Endometrial microvascular endothelial cells (primary cell): Measurements from ENCODE around the gene RNF157. TPM values are rescaled to one million over a fixed set of nuclear protein-coding genes. Genes with fewer than 3 reads are reported as not detected.
"Not testable (repeated sequence)": the region's sequence is repeated elsewhere in the genome, so short reads cannot be mapped to it uniquely, and the experiment has no call there.

ENCODE experiments used
- in situ Hi-C: cut with HindIII; loops from 2 replicates; pipeline ENCODE4 v1.10.0; 2017; ENCODE audit warnings: low sequenced_read_pairs, low pct_unique_long_range_greater_than_20kb; ENCODE audit errors: inconsistent ontology term
- total RNA-seq: library from RNA; depleted of rRNA; stranded (reverse); fragments of >200 nt; gene quantifications from one replicate; pipeline ENCODE4 v1.2.3, GENCODE V29; 2015; ENCODE audit errors: inconsistent ontology term

RNF157 gene
- total RNA-seq, 1 donor from 2014 or later, result not detected

GRCh38 chr17:76239538-76240274 lies 587 bp downstream of the RNF157 start:
- in situ Hi-C loops, result no loop called here

DNA sequence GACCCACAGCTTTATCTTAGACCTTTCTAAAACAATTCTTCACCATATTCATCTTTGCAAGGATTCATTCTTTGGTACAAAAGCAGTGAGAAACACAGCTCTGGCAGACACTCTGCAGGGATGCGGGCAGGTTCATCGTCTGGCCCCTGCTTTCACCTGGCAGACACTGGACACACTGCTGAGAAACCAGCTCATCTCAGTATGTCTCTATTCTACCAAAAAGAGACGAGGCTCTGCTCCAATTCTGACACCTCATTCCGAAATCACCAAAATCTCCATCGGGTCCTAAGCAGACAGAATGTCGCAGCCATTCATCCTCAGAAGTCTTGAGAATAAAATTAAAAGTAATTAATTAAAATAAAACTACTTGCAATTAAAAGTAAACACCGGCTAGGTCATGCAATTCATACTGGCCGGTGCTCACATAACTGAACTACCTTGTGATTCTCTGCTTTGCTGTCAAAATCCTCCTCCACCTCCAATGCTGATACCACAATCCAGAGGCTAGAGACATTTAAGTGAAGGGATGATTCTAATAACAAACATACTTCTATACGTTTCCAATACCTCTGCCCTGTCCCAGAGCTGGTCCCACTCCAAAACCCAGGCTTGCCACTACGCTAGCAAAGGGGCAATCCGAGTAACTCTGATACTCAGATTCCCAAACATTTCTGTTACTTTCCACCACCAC lies 1.3 kb downstream of the RNF157 start:
- in situ Hi-C loops, result no loop called here

DNA sequence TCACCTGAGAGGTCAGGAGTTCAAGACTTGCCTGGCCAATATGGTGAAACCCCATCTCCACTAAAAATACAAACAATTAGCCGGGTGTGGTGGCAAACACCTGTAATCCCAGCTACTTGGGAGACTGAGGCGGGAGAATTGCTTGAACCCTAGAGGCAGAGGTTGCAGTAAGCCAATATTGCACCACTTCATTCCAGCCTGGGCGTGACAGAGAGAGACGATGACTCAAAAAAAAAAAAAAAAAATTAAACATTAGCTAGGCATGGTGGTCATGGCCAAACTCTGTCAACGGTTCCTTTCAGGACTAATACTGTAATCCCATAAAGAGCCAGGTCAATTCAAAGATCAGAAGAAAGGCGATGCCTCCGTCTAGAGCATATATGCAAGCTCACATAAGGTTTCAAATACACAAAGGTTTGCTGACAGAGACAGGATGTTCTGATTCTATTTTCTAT lies 2.4 kb downstream of the RNF157 start:
- in situ Hi-C loops, result no loop called here

- in situ Hi-C loops, result no loop called here
Measured at GRCh38 chr17:76236603-76237002, 3.7 kb downstream of the RNF157 start.

GRCh38 chr17:76235883-76236282 lies 4.4 kb downstream of the RNF157 start:
- in situ Hi-C loops, result no loop called here

GRCh38 chr17:76234354-76234679 lies 6.0 kb downstream of the RNF157 start:
- in situ Hi-C loops, result no loop called here

DNA sequence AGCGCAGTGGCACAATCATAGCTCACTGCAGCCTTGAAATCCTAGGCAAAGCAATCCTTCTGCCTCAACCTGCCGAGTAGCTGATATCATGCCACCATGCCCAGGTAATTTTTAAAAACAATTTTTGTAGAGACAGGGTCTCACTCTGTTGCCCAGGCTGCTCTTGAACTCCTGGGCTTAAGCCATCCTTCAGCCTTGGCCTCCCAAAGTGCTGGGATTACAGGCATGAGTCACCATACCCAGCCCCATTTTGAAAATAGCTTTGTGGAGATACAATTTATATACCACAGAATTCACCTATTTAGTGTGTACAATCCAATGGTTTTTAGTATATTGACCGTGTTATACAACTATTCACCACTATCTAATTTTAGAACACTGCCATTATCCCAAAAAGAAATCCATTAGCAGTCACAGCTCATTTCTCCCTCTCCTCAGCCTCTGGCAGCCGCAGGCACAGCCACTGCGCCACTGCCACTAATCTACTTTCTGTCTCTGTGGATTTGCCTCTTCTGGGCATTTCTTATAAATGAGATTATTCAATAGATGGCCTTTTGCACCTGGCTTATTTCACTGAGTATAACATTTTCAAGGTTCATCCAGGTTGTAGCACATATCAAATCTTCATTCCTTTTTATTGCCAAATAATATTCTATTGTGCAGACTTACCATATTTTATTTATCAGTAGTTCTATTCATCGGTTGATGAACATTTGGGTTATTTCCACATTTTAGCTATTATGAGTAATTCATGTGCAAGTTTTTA lies 6.5 kb downstream of the RNF157 start:
- in situ Hi-C loops, result no loop called here

DNA sequence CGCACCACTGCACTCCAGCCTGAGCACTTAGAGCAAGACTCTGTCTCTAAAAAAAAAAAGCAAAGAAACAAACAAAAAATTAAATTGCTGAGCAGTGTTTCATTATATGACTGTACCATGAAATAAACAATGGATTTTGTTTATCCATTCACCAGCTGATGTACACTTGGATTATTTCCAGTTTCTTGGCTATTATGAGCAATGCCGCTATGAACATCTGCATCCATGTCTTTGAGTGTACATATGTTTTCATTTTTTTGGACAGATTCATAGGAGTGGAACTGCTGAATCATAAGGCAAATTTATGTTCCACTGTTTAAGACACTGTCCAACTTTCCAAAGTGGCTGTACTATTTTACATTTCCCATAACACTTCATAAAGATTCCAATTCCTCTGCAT lies 8.0 kb downstream of the RNF157 start:
- in situ Hi-C loops, result no loop called here

- in situ Hi-C loops, result not testable (repeated sequence)
Measured at GRCh38 chr17:76226749-76227148, 13.5 kb downstream of the RNF157 start.

DNA sequence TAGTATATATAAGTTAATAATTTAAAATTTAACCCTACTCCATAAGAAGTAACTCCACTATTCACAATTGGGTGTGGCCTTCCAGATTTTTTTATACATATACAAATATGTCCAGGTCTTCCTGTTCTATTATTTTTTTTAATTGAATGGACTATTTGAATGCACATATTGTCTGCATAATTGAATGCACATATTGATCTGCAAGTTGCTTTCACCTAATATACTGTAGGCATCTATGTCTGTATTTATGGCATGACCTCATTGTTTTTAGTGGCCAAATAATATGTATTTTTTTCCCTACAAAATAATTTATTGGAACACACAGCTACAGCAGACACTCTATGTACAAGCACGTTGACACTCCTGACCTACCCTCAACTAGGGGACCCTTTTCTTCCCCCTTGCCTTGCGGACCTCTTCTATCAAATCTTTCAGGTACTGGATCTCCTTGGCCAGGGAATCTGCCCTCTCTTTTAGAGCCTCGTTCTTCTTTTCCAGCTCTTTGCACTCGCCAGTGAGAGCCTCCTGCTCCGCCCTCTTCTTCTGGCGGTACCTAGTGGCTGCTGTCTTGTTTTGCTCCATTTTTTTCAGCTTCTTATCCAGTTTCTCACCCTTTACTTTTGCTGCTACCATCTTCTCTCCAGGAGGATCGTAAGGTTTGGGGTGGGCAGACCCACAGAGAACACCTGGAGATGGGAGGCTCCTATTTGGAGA lies 14.8 kb downstream of the RNF157 start:
- in situ Hi-C loops, result not testable (repeated sequence)

DNA sequence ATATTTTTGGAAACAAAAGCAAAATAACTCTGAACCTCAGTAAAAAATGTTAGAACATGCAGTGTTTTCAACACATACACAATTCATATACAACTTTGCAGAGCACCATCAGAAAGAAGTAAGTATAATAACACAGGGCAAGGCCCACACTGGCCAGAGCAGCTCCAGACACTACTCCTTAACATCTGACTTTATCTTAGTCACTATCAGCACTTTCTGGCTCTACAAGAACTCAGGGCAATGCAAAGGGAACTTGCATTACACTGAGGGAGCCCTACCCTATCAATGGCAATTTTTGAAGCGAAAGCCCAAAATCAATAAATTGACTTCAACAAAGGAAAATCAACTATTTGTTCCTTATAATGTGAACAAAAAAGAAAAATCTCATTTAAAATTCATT lies 16.5 kb downstream of the RNF157 start:
- in situ Hi-C loops, result no loop called here

DNA sequence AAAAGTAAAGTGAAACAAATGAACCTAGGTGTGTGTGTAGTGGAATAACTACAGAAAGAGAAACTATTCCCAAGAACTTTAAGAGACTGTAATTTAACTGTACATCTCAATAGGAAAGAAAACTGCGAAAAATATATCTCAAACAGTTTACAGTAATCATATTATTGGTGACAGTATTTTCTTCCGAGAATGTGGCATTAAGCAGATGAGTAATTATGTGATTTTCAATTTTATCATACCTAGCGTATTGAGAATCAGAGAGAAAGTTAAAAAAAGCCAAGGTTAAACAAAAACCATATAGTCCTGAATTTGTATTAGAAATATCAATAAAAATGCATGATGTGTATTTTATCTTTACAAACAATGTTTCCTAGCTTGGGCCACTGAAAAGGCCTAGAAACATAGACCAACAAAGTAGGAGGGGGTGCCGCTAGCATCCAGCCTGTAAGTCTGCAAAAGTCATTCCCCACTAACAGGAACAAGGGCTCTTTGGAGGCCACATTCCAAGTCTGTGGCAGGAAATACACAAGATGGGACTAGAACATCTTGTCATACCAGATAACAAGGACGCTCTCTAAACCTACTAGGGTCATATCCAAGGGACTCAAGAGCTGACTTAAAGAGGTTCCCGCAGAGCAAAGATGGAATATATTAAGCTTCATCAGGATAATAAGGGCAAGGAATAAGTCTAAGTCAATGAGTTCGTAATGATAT lies 20.5 kb downstream of the RNF157 start:
- in situ Hi-C loops, result no loop called here

- in situ Hi-C loops, result no loop called here
Measured at GRCh38 chr17:76217081-76217480, 23.2 kb downstream of the RNF157 start.

- in situ Hi-C loops, result no loop called here
Measured at GRCh38 chr17:76213491-76213890, 26.8 kb downstream of the RNF157 start.

GRCh38 chr17:76208120-76208519 lies 32.2 kb downstream of the RNF157 start:
- in situ Hi-C loops, result no loop called here

GRCh38 chr17:76207275-76208059 lies 32.8 kb downstream of the RNF157 start:
- in situ Hi-C loops, result no loop called here

DNA sequence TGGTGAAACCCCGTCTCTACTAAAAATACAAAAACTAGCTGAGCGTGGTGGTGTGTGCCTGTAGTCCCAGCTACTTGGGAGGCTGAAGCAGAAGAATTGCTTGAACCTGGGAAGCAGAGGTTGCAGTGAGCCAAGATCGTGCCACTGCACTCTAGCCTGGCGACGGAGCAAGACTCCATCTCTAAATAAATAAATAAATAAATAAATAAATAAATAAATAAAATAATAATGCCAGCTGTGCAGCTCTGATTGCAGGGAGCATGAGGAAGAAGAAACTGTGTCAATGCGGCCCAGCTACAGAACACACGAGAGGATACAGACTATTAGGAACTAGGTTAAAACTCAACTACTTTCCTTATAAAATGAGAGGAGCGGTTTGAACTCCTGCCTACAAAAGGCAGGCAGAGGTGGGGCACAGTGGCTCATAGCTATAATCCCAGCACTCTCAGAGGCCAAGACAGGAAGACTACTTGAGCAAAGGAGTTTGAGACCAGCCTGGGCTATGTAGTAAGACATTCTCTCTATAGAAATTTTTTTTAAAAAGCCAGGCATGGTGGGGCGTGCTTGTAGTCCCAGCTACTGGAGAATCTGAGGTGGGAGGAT lies 34.6 kb downstream of the RNF157 start:
- in situ Hi-C loops, result not testable (repeated sequence)

GRCh38 chr17:76204277-76204676 lies 36.0 kb downstream of the RNF157 start:
- in situ Hi-C loops, result no loop called here
